ENCODE results near the gene MBD6.
A peak's percentile ranks its signal among the peaks of the same experiment; 100 is the strongest.

Gene MBD6

GRCh38 chr12:57522011-57522886, at the start of gene MBD6:
MBD6 (plus strand) TSS chr12:57522824; CDS start chr12:57524304, 1,480 bp downstream.
- peak; percentile 75 to 88 for DNase-seq (ENCODE audit: low read depth in 2 of 2)

- no peak for DNase-seq (ENCODE audit: low read depth in 2 of 2)
Observed at GRCh38 chr12:57473392-57473791, 49.2 kb upstream of the MBD6 start.

- DNase-seq (ENCODE audit: low read depth in 2 of 2): no peak
Observed at GRCh38 chr12:57473886-57474285, 48.7 kb upstream of the MBD6 start.

- DNase-seq (ENCODE audit: low read depth in 2 of 2): no peak
Observed at GRCh38 chr12:57474430-57474829, 48.2 kb upstream of the MBD6 start.

GRCh38 chr12:57474862-57475261, 47.8 kb upstream of the MBD6 start:
- no peak for DNase-seq (ENCODE audit: low read depth in 2 of 2)

- DNase-seq (ENCODE audit: low read depth in 2 of 2): no peak
Observed at GRCh38 chr12:57475271-57476161, 47.1 kb upstream of the MBD6 start.

- peak; percentile 29 to 62 for DNase-seq (ENCODE audit: low read depth in 2 of 2)
Observed at GRCh38 chr12:57476162-57476992, 46.2 kb upstream of the MBD6 start.

GRCh38 chr12:57476993-57477709, 45.5 kb upstream of the MBD6 start:
- no peak for DNase-seq (ENCODE audit: low read depth in 2 of 2)

GRCh38 chr12:57477710-57478681, 44.6 kb upstream of the MBD6 start:
- DNase-seq (ENCODE audit: low read depth in 2 of 2): peak in 1 of 2 donors; percentile 31

- DNase-seq (ENCODE audit: low read depth in 2 of 2): no peak
Observed at GRCh38 chr12:57479043-57479375, 43.6 kb upstream of the MBD6 start.

- peak; percentile 48 to 51 for DNase-seq (ENCODE audit: low read depth in 2 of 2)
Observed at GRCh38 chr12:57479376-57480115, 43.1 kb upstream of the MBD6 start, which contains the start of gene ARHGAP9. ARHGAP9 (minus strand) TSS chr12:57479866; CDS start chr12:57479406, 460 bp downstream.

- DNase-seq (ENCODE audit: low read depth in 2 of 2): no peak
Observed at GRCh38 chr12:57481671-57482070, 41.0 kb upstream of the MBD6 start.

GRCh38 chr12:57483466-57483865, 39.2 kb upstream of the MBD6 start:
- no peak for DNase-seq (ENCODE audit: low read depth in 2 of 2)

GRCh38 chr12:57485695-57486094, 36.9 kb upstream of the MBD6 start:
- no peak for DNase-seq (ENCODE audit: low read depth in 2 of 2)

- no peak for DNase-seq (ENCODE audit: low read depth in 2 of 2)
Observed at GRCh38 chr12:57487055-57487596, 35.5 kb upstream of the MBD6 start.

GRCh38 chr12:57487597-57488401, 34.8 kb upstream of the MBD6 start, which contains the start of gene MARS1:
MARS1 (plus strand) TSS chr12:57488068; CDS start chr12:57488091, 23 bp downstream.
- DNase-seq (ENCODE audit: low read depth in 2 of 2): peak; percentile 90

GRCh38 chr12:57488402-57489156, 34.0 kb upstream of the MBD6 start:
- DNase-seq (ENCODE audit: low read depth in 2 of 2): no peak
